ENCODE data around the gene SLCO2A1. TPM values are rescaled to one million over a fixed set of nuclear protein-coding genes. Genes with fewer than 3 reads are reported as not detected.

The SLCO2A1 gene
- total RNA-seq, 1 donor, result under 0.01 TPM

- H3K4me3 ChIP-seq (ENCODE audit: low read depth, low read length), result no peak overlapping the region
- no peak for TF ChIP-seq CTCF (IDR thresholded peaks at IDR 0.05; ENCODE audit: insufficient read depth, low read length)
- DNase-seq (ENCODE audit: low read depth), result no peak
Observed at GRCh38 chr3:133887803-133888703, 141.7 kb downstream of the SLCO2A1 start.

- no peak overlapping the region for H3K4me3 ChIP-seq (ENCODE audit: low read depth, low read length)
- DNase-seq (ENCODE audit: low read depth), result no peak
- no peak for TF ChIP-seq CTCF (IDR thresholded peaks at IDR 0.05; ENCODE audit: insufficient read depth, low read length)
Observed at GRCh38 chr3:133887074-133887802, 142.5 kb downstream of the SLCO2A1 start.

- DNase-seq (ENCODE audit: low read depth), result no peak
- TF ChIP-seq CTCF (IDR thresholded peaks at IDR 0.05; ENCODE audit: insufficient read depth, low read length), result no peak
- H3K4me3 ChIP-seq (ENCODE audit: low read depth, low read length), result no peak overlapping the region
Observed at GRCh38 chr3:133886031-133886722, 143.5 kb downstream of the SLCO2A1 start.

GRCh38 chr3:133884887-133885711, 144.6 kb downstream of the SLCO2A1 start:
- DNase-seq (ENCODE audit: low read depth), result no peak
- TF ChIP-seq CTCF (IDR thresholded peaks at IDR 0.05; ENCODE audit: insufficient read depth, low read length), result no peak
- H3K4me3 ChIP-seq (ENCODE audit: low read depth, low read length), result no peak overlapping the region

- TF ChIP-seq CTCF (IDR thresholded peaks at IDR 0.05; ENCODE audit: insufficient read depth, low read length), result no peak
- no peak for DNase-seq (ENCODE audit: low read depth)
- no peak overlapping the region for H3K4me3 ChIP-seq (ENCODE audit: low read depth, low read length)
Observed at GRCh38 chr3:133884054-133884886, 145.5 kb downstream of the SLCO2A1 start.
